ENCODE data around the gene RAB6A. TPM values are rescaled to one million over a fixed set of nuclear protein-coding genes. Genes with fewer than 3 reads are reported as not detected.

Gene RAB6A
- total RNA-seq, 1 donor from 2014 or later, result 185 TPM

DNA sequence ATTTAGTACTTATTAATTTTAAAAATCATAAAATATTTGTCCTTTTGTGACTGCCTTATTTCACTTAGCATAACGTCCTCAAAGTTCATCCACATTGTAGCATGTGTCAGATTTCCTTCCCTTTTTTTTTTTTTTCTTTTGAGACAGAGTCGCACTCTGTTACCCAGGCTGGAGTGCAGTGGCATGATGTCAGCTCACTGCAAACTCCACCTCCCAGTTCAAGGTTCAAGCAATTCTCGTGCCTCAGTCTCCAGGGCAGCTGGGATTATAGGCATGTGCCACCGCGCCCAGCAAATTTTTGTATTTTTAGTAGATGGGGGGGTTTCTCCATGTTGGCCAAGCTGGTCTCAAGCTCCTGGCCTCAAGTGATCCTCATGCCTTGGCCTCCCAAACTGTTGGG lies 10.6 kb downstream of the RAB6A start:
- peaks cover 1% of the 10 kb centered on the region for H3K36me3 Mint-ChIP-seq (ENCODE audit: low read depth)
- H3K4me3 Mint-ChIP-seq (ENCODE audit: unreplicated experiment), result no peak overlapping the region
- TF ChIP-seq, protein P1, sequence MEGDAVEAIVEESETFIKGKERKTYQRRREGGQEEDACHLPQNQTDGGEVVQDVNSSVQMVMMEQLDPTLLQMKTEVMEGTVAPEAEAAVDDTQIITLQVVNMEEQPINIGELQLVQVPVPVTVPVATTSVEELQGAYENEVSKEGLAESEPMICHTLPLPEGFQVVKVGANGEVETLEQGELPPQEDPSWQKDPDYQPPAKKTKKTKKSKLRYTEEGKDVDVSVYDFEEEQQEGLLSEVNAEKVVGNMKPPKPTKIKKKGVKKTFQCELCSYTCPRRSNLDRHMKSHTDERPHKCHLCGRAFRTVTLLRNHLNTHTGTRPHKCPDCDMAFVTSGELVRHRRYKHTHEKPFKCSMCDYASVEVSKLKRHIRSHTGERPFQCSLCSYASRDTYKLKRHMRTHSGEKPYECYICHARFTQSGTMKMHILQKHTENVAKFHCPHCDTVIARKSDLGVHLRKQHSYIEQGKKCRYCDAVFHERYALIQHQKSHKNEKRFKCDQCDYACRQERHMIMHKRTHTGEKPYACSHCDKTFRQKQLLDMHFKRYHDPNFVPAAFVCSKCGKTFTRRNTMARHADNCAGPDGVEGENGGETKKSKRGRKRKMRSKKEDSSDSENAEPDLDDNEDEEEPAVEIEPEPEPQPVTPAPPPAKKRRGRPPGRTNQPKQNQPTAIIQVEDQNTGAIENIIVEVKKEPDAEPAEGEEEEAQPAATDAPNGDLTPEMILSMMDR (IDR thresholded peaks at IDR 0.05), result no peak
- H3K27ac Mint-ChIP-seq (ENCODE audit: unreplicated experiment), result peak overlapping the region; percentile 36
- no peaks in the 10 kb centered on the region for H3K27me3 Mint-ChIP-seq (ENCODE audit: low read depth)
- H3K4me1 Mint-ChIP-seq (ENCODE audit: low read depth), result peaks cover 53% of the 10 kb centered on the region
- H3K9me3 Mint-ChIP-seq (ENCODE audit: low read depth), result no peaks in the 10 kb centered on the region
- DNase-seq (ENCODE audit: low spot score), result no peak

DNA sequence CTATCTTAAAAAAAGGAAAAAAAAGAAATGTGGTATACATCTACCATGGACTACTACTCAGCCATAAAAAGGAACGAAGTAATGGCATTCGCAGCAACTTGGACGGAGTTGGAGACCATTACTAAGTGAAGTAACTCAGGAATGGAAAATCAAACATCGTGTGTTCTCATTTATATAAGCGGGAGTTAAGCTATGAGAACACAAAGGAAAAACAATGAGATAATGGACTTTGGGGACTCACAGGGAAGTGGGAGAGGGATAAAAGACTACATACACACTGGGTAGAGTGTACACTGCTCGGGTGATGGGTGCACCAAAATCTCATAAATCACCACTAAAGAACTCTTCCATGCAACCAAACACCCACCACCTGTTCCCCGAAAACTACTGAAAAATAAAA lies 11.8 kb downstream of the RAB6A start:
- H3K36me3 Mint-ChIP-seq (ENCODE audit: low read depth), result peaks cover 1% of the 10 kb centered on the region
- no peak overlapping the region for H3K27ac Mint-ChIP-seq (ENCODE audit: unreplicated experiment)

DNA sequence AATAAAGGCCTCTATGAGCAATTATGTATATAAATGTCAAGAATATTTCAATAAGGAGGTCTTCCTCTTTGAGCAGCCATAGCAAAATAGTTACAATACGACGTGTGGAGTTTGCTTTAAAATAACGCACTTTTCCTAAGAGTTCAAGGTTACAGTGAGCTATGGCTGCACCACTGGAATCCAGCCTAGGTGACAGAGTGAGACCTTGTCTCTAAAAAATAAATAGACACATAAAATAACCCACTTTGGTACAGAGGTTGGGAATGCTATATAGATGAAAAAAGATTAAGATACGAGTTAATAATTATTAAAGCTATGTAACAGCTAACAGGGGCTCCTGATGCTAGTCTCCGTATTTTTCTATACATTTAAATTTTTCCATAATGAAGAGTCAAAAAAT lies 12.6 kb downstream of the RAB6A start:
- Mint-ChIP-seq H3K4me1 (ENCODE audit: low read depth) (peaks cover 58% of the 10 kb centered on the region), H3K9me3 (ENCODE audit: low read depth) (no peaks in the 10 kb centered on the region), H3K27ac (ENCODE audit: unreplicated experiment) (no peak overlapping the region), H3K27me3 (ENCODE audit: low read depth) (no peaks in the 10 kb centered on the region), H3K36me3 (ENCODE audit: low read depth) (no peaks in the 10 kb centered on the region), H3K4me3 (ENCODE audit: unreplicated experiment) (no peak overlapping the region)
- no peak for DNase-seq (ENCODE audit: low spot score)
- TF ChIP-seq, protein P1 (IDR thresholded peaks at IDR 0.05), result no peak

More for the DNA sequence above, 11.8 kb downstream of the RAB6A start:
- peaks cover 57% of the 10 kb centered on the region for H3K4me1 Mint-ChIP-seq (ENCODE audit: low read depth)
- TF ChIP-seq, protein P1 (IDR thresholded peaks at IDR 0.05), result no peak
- DNase-seq (ENCODE audit: low spot score), result no peak
- no peak overlapping the region for H3K4me3 Mint-ChIP-seq (ENCODE audit: unreplicated experiment)
- no peaks in the 10 kb centered on the region for H3K27me3 Mint-ChIP-seq (ENCODE audit: low read depth)
- H3K9me3 Mint-ChIP-seq (ENCODE audit: low read depth), result no peaks in the 10 kb centered on the region

DNA sequence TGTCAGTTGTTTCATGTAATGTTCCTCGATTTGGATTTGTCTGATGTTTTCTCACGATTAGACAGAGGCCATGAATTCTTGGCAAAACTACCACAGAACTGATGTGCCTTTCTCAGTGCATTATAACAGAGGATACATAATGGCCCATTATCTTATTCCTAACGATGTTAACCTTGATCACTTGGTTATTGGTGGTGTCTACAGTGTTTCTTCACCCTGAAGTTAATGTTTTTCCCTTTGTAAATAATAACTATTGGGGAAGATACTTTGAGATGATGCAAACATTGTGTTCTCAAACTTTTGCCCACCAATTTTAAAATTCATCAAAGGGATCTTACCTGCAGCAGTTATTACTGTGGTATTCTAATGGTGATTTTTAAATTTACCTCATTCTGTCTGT lies 13.1 kb downstream of the RAB6A start:
- Mint-ChIP-seq H3K27me3 (ENCODE audit: low read depth) (no peaks in the 10 kb centered on the region), H3K9me3 (ENCODE audit: low read depth) (no peaks in the 10 kb centered on the region), H3K27ac (ENCODE audit: unreplicated experiment) (peak overlapping the region; percentile 22), H3K4me3 (ENCODE audit: unreplicated experiment) (no peak overlapping the region), H3K4me1 (ENCODE audit: low read depth) (peaks cover 59% of the 10 kb centered on the region), H3K36me3 (ENCODE audit: low read depth) (no peaks in the 10 kb centered on the region)
- TF ChIP-seq, protein P1 (IDR thresholded peaks at IDR 0.05), result no peak
- no peak for DNase-seq (ENCODE audit: low spot score)

DNA sequence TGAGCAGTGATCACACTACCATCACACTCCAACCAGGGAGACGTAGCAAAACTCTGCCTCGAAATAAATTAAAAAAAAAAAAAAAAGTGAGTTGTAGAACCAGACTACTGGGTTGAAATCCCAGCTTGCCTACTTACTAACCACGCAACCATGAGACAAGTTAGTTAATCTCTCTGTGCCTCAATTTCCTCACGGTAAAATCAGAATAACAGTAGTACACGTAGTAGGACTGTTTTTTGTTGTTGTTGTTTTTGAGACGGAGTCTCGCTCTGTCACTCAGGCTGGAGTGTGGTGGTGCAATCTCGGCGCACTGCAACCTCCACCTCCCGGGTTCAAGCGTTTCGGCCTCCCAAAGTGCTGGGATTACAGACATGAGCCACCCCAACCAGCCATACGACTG lies 14.2 kb downstream of the RAB6A start:
- TF ChIP-seq, protein P1 (IDR thresholded peaks at IDR 0.05), result no peak
- Mint-ChIP-seq H3K36me3 (ENCODE audit: low read depth) (no peaks in the 10 kb centered on the region), H3K4me1 (ENCODE audit: low read depth) (peaks cover 48% of the 10 kb centered on the region), H3K27me3 (ENCODE audit: low read depth) (no peaks in the 10 kb centered on the region), H3K9me3 (ENCODE audit: low read depth) (no peaks in the 10 kb centered on the region), H3K4me3 (ENCODE audit: unreplicated experiment) (no peak overlapping the region), H3K27ac (ENCODE audit: unreplicated experiment) (no peak overlapping the region)
- no peak for DNase-seq (ENCODE audit: low spot score)

Measured in chondrocyte (in vitro differentiated cells).